CD4-positive, alpha-beta T cell treated with Interleukin-15 for 1 hour (primary cell): ENCODE results near the gene NTRK1.

Experiments used
- DNase-seq: peaks from one replicate; pipeline ENCODE4 v3.0.0-alpha.2; 2020

NTRK1 gene

GRCh38 chr1:156899956-156900718, 39.5 kb downstream of the NTRK1 start:
- DNase-seq: no peak

DNA sequence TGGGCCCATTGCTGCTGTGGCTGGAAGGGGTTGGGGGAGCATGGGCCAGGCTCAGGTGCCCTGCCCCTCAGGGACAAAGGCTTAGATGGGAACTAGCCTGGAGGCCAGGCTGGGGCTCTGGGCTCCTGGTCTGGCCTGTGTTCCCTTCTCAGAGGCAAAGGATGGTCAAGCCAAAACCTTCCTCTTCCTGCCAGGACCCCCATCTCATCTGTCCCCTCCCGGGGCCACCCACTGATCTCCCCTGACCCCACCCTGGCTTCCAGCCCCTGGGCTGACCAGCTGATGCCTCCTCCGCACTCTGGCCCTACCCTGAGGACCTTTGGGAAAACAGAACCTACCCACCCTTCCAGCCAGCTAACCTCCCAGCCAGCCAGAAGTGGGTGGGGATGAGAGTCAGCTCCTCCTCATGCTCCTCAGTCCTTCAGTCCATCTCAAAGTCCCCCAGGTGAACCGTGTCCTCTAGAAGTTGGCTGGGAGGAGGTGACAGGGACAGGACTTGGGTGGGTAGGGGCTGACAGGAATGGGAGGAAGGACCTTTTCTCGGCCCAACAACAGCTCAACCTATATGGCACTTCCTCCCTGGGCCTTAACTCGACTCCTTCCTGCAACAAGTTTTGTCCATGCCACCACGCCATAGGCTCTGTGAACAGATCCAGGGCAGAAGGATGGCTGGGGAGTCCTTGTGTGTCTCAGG, 40.4 kb downstream of the NTRK1 start:
- DNase-seq: no peak

GRCh38 chr1:156901590-156901900, 40.9 kb downstream of the NTRK1 start:
- no peak for DNase-seq

DNA sequence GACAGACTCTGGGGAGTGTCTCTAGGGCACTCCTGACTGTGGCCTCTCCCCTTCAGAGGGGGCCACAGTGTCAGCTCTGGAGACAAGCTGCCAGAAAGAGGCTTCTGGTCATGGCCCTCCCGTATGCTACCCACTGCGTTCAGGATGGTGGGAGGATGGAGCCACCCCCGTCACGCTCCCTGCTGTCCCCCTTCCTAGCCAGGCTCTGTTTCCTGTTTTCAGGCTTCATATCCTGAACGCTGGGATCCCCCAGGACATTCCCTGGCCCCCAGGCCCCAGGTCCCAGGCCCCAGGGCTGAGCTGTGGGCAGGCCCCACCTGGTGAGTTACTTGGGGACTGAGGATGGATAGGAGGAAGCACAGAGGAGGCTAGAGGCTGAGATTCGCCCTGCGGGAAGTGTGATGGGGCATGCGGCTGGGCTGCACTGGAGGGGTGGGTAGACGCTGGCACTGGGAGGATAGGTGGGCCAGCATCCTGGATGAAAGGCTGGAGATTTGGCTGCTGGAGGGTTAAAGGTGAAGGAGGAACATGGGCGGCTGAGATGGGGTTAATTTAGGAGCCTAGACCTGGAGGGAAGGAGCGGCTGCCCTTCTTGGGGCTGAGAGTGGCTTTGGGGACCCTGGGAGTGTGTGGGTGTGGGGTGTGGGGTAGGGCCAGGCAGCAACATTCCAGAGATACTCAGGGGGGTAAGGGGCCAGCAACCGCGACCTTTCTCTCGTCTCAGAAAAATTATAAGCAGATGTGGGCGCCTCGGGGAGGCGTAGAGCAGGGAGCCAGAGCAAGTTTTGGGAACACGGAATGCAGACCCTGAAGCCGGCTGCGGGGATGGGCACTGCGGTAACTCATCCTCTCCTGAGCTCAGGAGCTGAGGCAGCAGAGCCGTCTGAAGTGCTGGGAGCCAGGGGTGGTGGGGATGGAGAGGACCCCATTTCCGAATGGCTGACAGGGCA, 41.6 kb downstream of the NTRK1 start:
- no peak for DNase-seq

DNA sequence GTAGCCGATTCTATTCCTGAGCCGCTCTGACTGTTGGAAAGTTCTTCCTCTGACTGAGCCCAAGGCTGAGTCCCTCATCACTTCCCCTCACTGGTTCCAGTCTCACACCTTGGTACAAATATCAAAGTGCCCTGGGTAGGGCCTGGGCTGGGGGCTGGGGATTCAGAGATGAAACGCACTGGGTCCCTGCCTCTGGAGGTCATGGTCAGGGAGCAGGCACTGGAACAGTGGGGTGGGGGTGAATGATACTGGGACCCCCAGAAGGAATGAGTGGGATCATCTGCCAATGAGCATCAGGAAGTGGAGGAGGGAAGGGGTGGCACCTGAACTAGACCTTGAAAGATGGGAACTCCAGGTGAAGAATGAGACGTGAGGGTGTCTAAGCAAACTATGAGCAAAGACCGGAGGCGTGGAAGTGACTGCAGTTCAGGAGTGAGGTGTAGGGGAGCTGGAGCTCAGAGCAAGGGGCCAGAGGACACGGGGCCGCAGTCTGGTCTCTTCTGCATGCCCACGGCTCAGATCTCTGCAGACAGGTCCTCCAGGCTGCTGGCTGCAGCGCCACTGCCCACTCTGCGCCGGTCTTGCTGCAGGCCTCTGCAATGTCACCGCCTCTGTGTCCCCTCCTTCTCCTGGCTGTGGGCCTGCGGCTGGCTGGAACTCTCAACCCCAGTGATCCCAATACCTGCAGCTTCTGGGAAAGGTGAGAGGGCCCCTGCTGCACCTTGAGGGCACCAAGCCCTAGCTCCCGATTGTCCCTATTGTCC, 42.8 kb downstream of the NTRK1 start:
- no peak for DNase-seq

GRCh38 chr1:156904187-156904959, 43.7 kb downstream of the NTRK1 start:
- no peak for DNase-seq

- no peak for DNase-seq
Observed at GRCh38 chr1:156905176-156905575, 44.5 kb downstream of the NTRK1 start.

DNA sequence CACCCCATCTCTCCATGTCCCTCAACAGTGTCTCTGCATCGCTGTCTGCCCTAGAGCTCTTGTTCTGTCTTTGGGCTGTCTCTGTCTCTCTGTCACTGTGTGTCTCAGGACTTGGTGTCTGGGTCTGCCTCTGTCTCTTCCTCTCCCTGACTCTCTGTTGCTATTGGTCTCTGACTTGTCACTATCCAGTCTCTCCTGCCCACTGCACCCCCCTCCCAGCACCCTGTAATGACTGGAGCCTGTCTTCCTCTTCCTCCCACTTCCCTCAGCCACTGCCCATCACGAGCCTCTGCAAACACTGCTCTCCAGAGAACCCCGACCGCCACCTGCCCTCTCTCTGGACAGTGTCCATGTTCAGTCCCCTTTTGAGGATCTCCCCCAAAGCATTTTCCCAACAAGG, 45.0 kb downstream of the NTRK1 start:
- no peak for DNase-seq

DNA sequence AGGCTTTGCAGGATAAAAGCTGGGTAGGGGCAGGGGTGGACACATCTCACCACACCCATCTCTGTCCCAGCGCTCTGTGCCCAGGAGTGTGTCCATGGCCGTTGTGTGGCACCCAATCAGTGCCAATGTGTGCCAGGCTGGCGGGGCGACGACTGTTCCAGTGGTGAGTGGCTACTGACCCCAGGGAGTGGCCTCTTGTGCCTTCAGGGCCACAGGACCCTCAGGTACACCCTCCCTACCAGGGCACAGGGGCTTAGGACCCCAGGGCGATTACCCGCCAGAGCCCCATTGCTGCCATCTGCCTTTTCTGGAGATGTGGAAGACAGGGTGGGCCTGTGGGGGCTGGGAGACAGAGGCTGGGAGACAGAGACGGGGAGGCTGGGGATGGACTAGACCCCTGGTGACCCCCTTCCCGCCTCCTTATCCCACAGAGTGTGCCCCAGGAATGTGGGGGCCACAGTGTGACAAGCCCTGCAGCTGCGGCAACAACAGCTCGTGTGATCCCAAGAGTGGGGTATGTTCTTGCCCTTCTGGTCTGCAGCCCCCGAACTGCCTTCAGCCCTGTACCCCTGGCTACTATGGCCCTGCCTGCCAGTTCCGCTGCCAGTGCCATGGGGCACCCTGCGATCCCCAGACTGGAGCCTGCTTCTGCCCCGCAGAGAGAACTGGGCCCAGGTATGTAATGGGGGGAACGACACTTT, 45.7 kb downstream of the NTRK1 start:
- DNase-seq: no peak

DNA sequence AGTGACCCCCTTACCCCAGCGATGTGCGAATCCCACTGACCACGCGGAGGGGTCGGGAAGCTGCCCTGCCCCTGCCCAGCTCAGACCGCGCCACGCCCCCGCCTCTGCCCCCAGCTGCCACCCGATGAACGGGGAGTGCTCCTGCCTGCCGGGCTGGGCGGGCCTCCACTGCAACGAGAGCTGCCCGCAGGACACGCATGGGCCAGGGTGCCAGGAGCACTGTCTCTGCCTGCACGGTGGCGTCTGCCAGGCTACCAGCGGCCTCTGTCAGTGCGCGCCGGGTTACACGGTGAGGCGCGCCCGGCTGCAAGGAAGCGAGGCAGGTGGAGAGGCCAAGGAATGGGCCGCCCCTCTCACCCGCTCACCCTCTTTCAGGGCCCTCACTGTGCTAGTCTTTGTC, 47.9 kb downstream of the NTRK1 start:
- no peak for DNase-seq

- DNase-seq: no peak
Observed at GRCh38 chr1:156908955-156909354, 48.3 kb downstream of the NTRK1 start.

GRCh38 chr1:156909671-156910070, 49.0 kb downstream of the NTRK1 start:
- no peak for DNase-seq

DNA sequence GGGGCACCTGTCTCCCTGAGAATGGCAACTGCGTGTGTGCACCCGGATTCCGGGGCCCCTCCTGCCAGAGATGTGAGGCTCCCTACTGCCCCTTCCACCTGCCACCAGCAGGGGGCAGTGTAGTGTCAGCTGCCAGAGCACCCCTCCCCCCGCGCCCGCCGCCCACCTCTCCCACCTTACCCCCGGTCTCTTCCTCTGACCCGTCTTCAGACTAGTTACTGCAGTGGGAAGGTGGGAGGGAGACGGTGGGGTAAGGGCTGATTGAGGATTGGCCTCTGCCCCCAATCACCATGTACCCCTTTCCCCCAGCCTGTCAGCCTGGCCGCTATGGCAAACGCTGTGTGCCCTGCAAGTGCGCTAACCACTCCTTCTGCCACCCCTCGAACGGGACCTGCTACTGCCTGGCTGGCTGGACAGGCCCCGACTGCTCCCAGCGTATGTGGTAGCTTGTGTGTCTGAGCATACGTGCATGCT, 49.7 kb downstream of the NTRK1 start:
- no peak for DNase-seq

DNA sequence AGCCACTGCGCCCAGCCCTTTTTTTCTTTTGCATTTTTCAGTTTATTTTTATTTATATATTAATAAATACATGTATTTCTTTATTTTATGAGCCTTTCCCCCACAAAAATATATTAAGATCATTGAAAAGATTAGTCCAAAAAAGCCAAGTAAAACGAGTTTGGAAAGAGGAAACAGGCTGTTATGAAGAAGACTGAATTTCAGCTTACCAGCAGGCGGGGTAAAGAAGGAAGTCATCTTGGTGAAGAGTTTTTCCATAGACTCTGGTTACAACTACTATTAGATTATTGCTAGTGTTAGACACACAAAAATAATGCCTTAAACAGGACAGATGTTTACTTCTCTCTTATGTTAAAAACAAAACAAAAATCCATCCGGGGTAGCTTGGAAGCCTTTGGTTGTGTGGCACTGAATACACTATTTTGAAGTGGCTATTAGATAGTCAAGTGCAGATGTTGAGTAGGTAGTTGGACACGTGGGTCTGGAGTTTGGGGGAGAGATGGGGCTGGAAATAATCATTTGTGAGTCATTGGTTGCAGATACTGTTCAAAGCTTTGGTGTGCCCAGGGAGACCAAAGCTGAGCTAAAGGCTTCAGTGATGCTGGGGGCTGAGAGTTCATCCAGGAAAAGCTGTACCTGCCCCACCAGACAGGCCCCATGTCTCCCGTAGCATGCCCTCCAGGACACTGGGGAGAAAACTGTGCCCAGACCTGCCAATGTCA, 51.1 kb downstream of the NTRK1 start:
- DNase-seq: no peak

GRCh38 chr1:156912310-156912709, 51.6 kb downstream of the NTRK1 start:
- no peak for DNase-seq

DNA sequence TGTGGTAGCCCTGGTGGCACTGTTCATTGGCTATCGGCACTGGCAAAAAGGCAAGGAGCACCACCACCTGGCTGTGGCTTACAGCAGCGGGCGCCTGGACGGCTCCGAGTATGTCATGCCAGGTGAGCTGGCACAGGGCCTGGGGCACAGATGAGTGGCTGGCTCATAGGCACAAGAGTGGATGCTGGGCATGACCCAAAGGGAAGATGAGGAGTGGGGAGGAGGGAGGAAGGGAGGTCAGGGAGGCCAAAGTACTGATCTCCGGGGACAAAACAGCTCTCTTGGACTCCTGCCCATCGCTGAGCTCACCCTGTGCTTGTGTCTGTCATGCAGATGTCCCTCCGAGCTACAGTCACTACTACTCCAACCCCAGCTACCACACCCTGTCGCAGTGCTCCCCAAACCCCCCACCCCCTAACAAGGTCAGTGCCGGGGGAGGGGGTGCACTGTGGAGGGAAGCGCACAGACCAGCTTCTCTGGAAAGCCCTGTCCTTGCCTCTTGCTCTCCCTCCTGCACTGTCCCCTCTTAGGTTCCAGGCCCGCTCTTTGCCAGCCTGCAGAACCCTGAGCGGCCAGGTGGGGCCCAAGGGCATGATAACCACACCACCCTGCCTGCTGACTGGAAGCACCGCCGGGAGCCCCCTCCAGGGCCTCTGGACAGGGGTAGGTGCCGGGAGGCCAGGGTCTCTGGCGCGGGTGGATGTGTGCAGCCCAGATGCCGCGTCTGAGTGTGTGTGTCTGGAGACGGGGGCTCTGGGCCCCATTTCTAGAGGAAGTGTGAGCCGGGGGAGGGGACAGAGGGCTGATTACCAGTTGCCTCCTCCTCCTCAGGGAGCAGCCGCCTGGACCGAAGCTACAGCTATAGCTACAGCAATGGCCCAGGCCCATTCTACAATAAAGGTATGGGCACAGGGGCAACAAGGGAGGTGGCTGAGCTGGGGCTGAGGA, 52.5 kb downstream of the NTRK1 start:
- DNase-seq: no peak

DNA sequence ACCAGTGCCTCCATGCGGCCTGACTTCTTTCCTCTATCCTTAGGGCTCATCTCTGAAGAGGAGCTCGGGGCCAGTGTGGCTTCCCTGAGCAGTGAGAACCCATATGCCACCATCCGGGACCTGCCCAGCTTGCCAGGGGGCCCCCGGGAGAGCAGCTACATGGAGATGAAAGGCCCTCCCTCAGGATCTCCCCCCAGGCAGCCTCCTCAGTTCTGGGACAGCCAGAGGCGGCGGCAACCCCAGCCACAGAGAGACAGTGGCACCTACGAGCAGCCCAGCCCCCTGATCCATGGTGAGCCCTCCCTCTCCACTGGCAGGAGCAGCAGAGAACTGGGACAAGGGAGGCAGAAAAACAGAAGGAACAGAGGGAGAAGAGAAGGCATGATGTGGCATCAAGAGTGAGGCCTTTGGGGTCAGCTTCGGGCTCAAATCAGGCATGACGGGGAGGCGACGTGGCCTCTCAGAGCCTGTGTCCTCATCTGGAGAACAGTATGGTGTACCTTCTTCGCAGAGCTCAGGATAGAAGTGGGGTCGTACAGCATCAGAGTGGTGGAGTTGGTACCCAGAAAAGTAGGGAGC, 53.2 kb downstream of the NTRK1 start:
- no peak for DNase-seq

DNA sequence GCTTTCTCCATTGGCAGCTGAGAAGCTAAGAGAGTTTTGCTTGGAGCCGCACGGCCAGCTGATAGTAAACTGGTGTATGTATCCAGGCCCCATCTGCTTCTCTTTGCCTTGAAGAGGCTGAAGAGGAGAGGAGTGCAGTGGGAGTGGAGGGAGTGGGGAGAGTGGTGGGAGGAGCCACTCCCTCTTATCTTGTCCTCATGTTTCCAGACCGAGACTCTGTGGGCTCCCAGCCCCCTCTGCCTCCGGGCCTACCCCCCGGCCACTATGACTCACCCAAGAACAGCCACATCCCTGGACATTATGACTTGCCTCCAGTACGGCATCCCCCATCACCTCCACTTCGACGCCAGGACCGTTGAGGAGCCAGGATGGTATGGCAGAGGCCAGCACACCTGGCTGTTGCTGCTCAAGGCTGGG, 53.8 kb downstream of the NTRK1 start:
- DNase-seq: no peak
